Keratinocyte (primary cell): ENCODE data around the gene CD244.

ENCODE experiments used
- EZH2 ChIP-seq: IDR thresholded peaks from one replicate; pipeline ENCODE4 v1.6.1; 2012; ENCODE audit warnings: inconsistent platforms, mild to moderate bottlenecking, low read length, moderate library complexity
- TF ChIP-seq, protein P1 (sequence below), 3 experiments: IDR thresholded peaks in 1 of 3; conservative IDR thresholded peaks in 1 of 3; optimal IDR thresholded peaks in 1 of 3; 2 replicates in 2 of 3; 3 replicates in 1 of 3; pipeline versions ENCODE3 to v1.5.1; 2011; ENCODE audit warnings: low read length in 3 of 3, mild to moderate bottlenecking in 3 of 3, moderate library complexity in 2 of 3, control low read depth in 1 of 3, inconsistent platforms in 1 of 3; ENCODE audit not compliant: insufficient read depth in 2 of 3; ENCODE audit errors: extremely low read depth in 1 of 3

DNA sequence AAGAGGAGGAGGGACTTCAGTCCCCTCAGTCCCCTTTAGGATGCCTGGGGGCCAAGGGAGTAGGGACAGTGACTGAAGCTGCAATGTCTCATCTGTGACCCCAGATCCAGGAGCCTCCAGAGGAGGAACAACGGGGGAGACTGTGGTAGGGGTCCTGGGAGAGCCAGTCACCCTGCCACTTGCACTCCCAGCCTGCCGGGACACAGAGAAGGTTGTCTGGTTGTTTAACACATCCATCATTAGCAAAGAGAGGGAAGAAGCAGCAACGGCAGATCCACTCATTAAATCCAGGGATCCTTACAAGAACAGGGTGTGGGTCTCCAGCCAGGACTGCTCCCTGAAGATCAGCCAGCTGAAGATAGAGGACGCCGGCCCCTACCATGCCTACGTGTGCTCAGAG is 48.4 kb downstream of the CD244 start:
- TF ChIP-seq, protein P1, sequence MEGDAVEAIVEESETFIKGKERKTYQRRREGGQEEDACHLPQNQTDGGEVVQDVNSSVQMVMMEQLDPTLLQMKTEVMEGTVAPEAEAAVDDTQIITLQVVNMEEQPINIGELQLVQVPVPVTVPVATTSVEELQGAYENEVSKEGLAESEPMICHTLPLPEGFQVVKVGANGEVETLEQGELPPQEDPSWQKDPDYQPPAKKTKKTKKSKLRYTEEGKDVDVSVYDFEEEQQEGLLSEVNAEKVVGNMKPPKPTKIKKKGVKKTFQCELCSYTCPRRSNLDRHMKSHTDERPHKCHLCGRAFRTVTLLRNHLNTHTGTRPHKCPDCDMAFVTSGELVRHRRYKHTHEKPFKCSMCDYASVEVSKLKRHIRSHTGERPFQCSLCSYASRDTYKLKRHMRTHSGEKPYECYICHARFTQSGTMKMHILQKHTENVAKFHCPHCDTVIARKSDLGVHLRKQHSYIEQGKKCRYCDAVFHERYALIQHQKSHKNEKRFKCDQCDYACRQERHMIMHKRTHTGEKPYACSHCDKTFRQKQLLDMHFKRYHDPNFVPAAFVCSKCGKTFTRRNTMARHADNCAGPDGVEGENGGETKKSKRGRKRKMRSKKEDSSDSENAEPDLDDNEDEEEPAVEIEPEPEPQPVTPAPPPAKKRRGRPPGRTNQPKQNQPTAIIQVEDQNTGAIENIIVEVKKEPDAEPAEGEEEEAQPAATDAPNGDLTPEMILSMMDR (optimal IDR thresholded peaks at IDR 0.05 in 1 of 3, IDR thresholded peaks at IDR 0.05 in 1 of 3, conservative IDR thresholded peaks at IDR 0.05 in 1 of 3; ENCODE audit: extremely low read depth in 1 of 3, insufficient read depth in 2 of 3, low read length in 3 of 3) = no peak
- TF ChIP-seq EZH2 = no peak
